ENCODE measurements around the gene TPCN2.
A peak's percentile ranks its signal among the peaks of the same experiment; 100 is the strongest.
"Not testable (repeated sequence)": the region's sequence is repeated elsewhere in the genome, so short reads cannot be mapped to it uniquely, and the experiment has no call there.

The TPCN2 gene

GRCh38 chr11:69048694-69049489 is at the start of gene TPCN2:
TPCN2 (plus strand) TSS chr11:69048932; CDS start chr11:69048998, 66 bp downstream.
- peak; percentile 85 to 86 for DNase-seq (ENCODE audit: low read depth in 1 of 2, low spot score in 1 of 2)

GRCh38 chr11:68999093-68999747 is 49.5 kb upstream of the TPCN2 start:
- DNase-seq (ENCODE audit: low read depth in 1 of 2, low spot score in 1 of 2), result no peak

- not testable (repeated sequence) for DNase-seq (ENCODE audit: low read depth in 1 of 2, low spot score in 1 of 2)
Observed at GRCh38 chr11:68999748-69000355, 48.9 kb upstream of the TPCN2 start.

- no peak for DNase-seq (ENCODE audit: low read depth in 1 of 2, low spot score in 1 of 2)
Observed at GRCh38 chr11:69000391-69000790, 48.3 kb upstream of the TPCN2 start.

- no peak for DNase-seq (ENCODE audit: low read depth in 1 of 2, low spot score in 1 of 2)
Observed at GRCh38 chr11:69000831-69001242, 47.9 kb upstream of the TPCN2 start.

GRCh38 chr11:69001243-69002081 is 47.3 kb upstream of the TPCN2 start:
- no peak for DNase-seq (ENCODE audit: low read depth in 1 of 2, low spot score in 1 of 2)

- DNase-seq (ENCODE audit: low read depth in 1 of 2, low spot score in 1 of 2), result no peak
Observed at GRCh38 chr11:69002110-69002569, 46.6 kb upstream of the TPCN2 start.

- DNase-seq (ENCODE audit: low read depth in 1 of 2, low spot score in 1 of 2), result no peak
Observed at GRCh38 chr11:69002570-69003231, 46.0 kb upstream of the TPCN2 start.

GRCh38 chr11:69003301-69003865 is 45.3 kb upstream of the TPCN2 start:
- DNase-seq (ENCODE audit: low read depth in 1 of 2, low spot score in 1 of 2), result no peak

- DNase-seq (ENCODE audit: low read depth in 1 of 2, low spot score in 1 of 2), result no peak
Observed at GRCh38 chr11:69003866-69004367, 44.8 kb upstream of the TPCN2 start.

GRCh38 chr11:69004411-69005182 is 44.1 kb upstream of the TPCN2 start:
- no peak for DNase-seq (ENCODE audit: low read depth in 1 of 2, low spot score in 1 of 2)

GRCh38 chr11:69005183-69005630 is 43.5 kb upstream of the TPCN2 start:
- DNase-seq (ENCODE audit: low read depth in 1 of 2, low spot score in 1 of 2), result no peak

- DNase-seq (ENCODE audit: low read depth in 1 of 2, low spot score in 1 of 2), result no peak
Observed at GRCh38 chr11:69005631-69006368, 42.9 kb upstream of the TPCN2 start.

- DNase-seq (ENCODE audit: low read depth in 1 of 2, low spot score in 1 of 2), result no peak
Observed at GRCh38 chr11:69006816-69007215, 41.9 kb upstream of the TPCN2 start.

- DNase-seq (ENCODE audit: low read depth in 1 of 2, low spot score in 1 of 2), result no peak
Observed at GRCh38 chr11:69007975-69008381, 40.8 kb upstream of the TPCN2 start.

GRCh38 chr11:69008737-69009440 is 39.8 kb upstream of the TPCN2 start:
- DNase-seq (ENCODE audit: low read depth in 1 of 2, low spot score in 1 of 2), result no peak

- DNase-seq (ENCODE audit: low read depth in 1 of 2, low spot score in 1 of 2), result no peak
Observed at GRCh38 chr11:69009441-69010211, 39.1 kb upstream of the TPCN2 start.

Data from stimulated activated CD4-positive, alpha-beta T cell treated with anti-CD3 and anti-CD28 coated beads, Interleukin-15, amount 100 ng/mL, for 1 hour (primary cell).